NT2/D1 (cell line): ENCODE results near the gene RGCC.

Experiments used
- SUZ12 ChIP-seq: IDR thresholded peaks from 2 replicates; pipeline ENCODE4 v1.6.1; 2011; ENCODE audit not compliant: insufficient read length, insufficient read depth; ENCODE audit errors: extremely low read depth
- YY1 ChIP-seq: IDR thresholded peaks from 2 replicates; pipeline ENCODE4 v1.6.1; 2011; ENCODE audit not compliant: insufficient read length, insufficient read depth
- ZNF274 ChIP-seq: IDR thresholded peaks from 2 replicates; pipeline ENCODE4 v1.6.1; 2011; ENCODE audit warnings: mild to moderate bottlenecking, low read depth, low read length

DNA sequence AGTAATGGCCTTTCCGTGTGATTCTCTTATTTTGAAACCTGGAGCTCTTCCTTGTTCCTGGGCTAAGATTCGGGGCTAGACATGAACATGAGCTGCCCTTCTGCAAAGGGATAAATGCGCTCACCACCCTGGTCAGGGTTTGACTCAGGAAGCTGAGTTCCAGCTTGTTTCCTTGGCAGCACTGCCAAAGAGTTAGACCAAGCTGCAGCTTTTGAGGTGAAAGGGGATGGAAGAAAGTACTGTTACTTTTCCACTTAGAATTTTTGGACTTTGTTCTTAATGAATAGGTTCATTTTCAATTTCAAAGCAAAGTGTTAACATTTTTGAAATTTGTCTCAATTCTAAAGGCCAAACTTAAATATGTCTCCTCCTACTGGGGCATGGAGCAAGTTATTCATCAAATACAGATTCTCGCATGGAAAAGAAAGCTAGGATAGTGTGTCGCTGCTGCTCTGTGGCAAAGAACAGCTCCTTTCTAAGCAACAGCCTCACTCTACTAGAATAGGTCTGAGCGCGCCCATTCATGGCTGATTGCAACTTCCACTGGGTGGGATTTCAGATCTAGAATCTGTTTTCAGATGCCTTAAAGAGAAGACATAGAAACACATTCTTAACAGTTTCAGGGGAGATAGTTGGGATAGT is 2.2 kb downstream of the RGCC start:
- TF ChIP-seq ZNF274 (no peak), YY1 (no peak), SUZ12 (no peak)
